ENCODE results near the gene NDUFV2. TPM values are rescaled to one million over a fixed set of nuclear protein-coding genes. Genes with fewer than 3 reads are reported as not detected.
A peak's percentile ranks its signal among the peaks of the same experiment; 100 is the strongest.
"Not testable (repeated sequence)": the region's sequence is repeated elsewhere in the genome, so short reads cannot be mapped to it uniquely, and the experiment has no call there.

Gene NDUFV2
- total RNA-seq, 4 donors from 2014 or later, result 83.3 to 132 (median 106) TPM

GRCh38 chr18:9082711-9083510, 19.6 kb upstream of the NDUFV2 start:
- Histone ChIP-seq H3K9me3 (no peaks in the 10 kb centered on the region), H3K27ac (peak overlapping the region; percentile 32 to 75 (median 60)), H3K4me1 (no peaks in the 10 kb centered on the region), H3K36me3 (no peaks in the 10 kb centered on the region), H3K4me3 (no peak overlapping the region), H3K27me3 (no peaks in the 10 kb centered on the region)
- DNase-seq, result peak in 1 of 3 donors; percentile 44
- no peak for TF ChIP-seq POLR2A (IDR thresholded peaks at IDR 0.05)
- no peak for TF ChIP-seq CTCF (IDR thresholded peaks at IDR 0.05)

GRCh38 chr18:9086015-9086414, 16.5 kb upstream of the NDUFV2 start:
- no peaks in the 10 kb centered on the region for H3K36me3 ChIP-seq
- TF ChIP-seq POLR2A (IDR thresholded peaks at IDR 0.05), result no peak
- no peak for TF ChIP-seq CTCF (IDR thresholded peaks at IDR 0.05)
- no peak for DNase-seq
- H3K4me1 ChIP-seq, result no peaks in the 10 kb centered on the region
- no peaks in the 10 kb centered on the region for H3K27me3 ChIP-seq
- H3K4me3 ChIP-seq, result no peak overlapping the region
- H3K27ac ChIP-seq, result no peak overlapping the region
- H3K9me3 ChIP-seq, result no peaks in the 10 kb centered on the region

- H3K9me3 ChIP-seq, result no peaks in the 10 kb centered on the region
- TF ChIP-seq POLR2A (IDR thresholded peaks at IDR 0.05), result no peak
- TF ChIP-seq CTCF (IDR thresholded peaks at IDR 0.05), result no peak
Observed at GRCh38 chr18:9086624-9087023, 15.9 kb upstream of the NDUFV2 start.

GRCh38 chr18:9087144-9087543, 15.4 kb upstream of the NDUFV2 start:
- H3K27ac ChIP-seq, result no peak overlapping the region
- no peak for TF ChIP-seq POLR2A (IDR thresholded peaks at IDR 0.05)
- no peak for TF ChIP-seq CTCF (IDR thresholded peaks at IDR 0.05)
- DNase-seq, result no peak

More at GRCh38 chr18:9086624-9087023, 15.9 kb upstream of the NDUFV2 start:
- DNase-seq, result no peak
- no peak overlapping the region for H3K4me3 ChIP-seq
- H3K27me3 ChIP-seq, result no peaks in the 10 kb centered on the region
- no peaks in the 10 kb centered on the region for H3K4me1 ChIP-seq
- H3K27ac ChIP-seq, result no peak overlapping the region
- H3K36me3 ChIP-seq, result no peaks in the 10 kb centered on the region

GRCh38 chr18:9088252-9088651, 14.2 kb upstream of the NDUFV2 start:
- no peak for DNase-seq
- Histone ChIP-seq H3K27ac (no peak overlapping the region), H3K4me3 (no peak overlapping the region), H3K36me3 (no peaks in the 10 kb centered on the region), H3K9me3 (no peaks in the 10 kb centered on the region), H3K27me3 (no peaks in the 10 kb centered on the region), H3K4me1 (no peaks in the 10 kb centered on the region)
- TF ChIP-seq CTCF (IDR thresholded peaks at IDR 0.05) (no peak), POLR2A (IDR thresholded peaks at IDR 0.05) (no peak)

More at GRCh38 chr18:9087144-9087543, 15.4 kb upstream of the NDUFV2 start:
- H3K36me3 ChIP-seq, result no peaks in the 10 kb centered on the region
- no peaks in the 10 kb centered on the region for H3K27me3 ChIP-seq
- H3K4me1 ChIP-seq, result no peaks in the 10 kb centered on the region
- no peak overlapping the region for H3K4me3 ChIP-seq
- no peaks in the 10 kb centered on the region for H3K9me3 ChIP-seq

GRCh38 chr18:9088727-9089126, 13.8 kb upstream of the NDUFV2 start:
- H3K4me3 ChIP-seq, H3K36me3 ChIP-seq, DNase-seq: not testable (repeated sequence)

More at GRCh38 chr18:9088727-9089126, 13.8 kb upstream of the NDUFV2 start:
- not testable (repeated sequence) for H3K27ac ChIP-seq, H3K4me1 ChIP-seq, H3K9me3 ChIP-seq, H3K27me3 ChIP-seq

Data from Peyer's patch (tissue), 4 donors.